ENCODE data around the gene CD58. TPM values are rescaled to one million over a fixed set of nuclear protein-coding genes. Genes with fewer than 3 reads are reported as not detected.
"Not testable (repeated sequence)": the region's sequence is repeated elsewhere in the genome, so short reads cannot be mapped to it uniquely, and the experiment has no call there.

Gene CD58
- total RNA-seq, 1 donor from 2014 or later: 24.2 TPM

DNA sequence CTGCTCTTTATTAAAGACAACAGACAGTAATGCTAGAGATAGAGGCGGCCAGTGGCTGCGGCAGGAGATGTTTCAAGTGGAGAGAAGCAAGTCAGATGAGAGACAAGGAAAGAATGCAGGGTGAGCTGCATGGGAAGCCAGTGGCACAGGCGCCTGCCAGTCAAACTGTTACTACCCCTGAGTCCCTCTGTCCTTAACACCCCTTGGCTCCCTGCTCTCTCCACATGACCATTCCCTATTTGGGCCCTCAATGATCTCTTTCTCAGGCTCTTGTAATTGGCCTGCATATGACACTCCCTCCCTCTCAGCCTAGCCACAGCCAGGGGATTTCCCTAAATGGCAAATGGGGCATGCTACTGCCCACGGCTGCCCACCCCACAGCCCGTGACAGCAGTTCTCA lies 22.6 kb upstream of the CD58 start:
- not testable (repeated sequence) for DNase-seq (ENCODE audit: low spot score)

DNA sequence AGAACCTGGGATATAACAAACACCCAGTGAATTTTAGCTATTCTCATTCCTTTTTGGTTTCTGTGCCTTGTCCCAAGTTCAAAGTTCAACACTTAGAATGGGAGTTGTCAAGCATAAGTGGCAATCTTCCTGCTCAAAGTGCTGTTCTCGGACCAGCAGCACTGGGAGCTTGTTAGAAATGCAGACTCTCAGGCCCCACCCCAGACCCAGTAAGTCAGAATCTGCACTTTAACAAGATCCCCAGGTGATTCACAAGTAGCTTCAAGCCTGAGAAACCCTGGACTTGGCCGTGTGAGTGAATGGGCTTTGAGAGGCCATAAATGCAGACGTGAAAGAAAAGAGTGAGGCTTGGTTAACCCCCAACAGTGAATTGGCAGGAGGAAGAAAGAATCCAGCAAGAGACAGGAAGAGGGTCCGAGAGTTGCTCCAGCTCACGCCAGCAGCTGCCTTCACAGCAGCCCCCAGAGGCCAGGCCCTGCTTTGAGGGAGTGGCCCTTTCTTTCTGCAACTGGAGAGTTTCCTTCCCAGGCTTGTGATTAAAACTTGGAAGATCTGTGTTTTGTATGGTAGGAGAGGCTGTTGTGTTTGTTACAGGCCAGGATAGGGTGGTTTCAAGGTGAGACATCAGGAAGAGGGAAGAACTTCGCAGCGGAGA lies 21.3 kb upstream of the CD58 start:
- not testable (repeated sequence) for DNase-seq (ENCODE audit: low spot score)

DNA sequence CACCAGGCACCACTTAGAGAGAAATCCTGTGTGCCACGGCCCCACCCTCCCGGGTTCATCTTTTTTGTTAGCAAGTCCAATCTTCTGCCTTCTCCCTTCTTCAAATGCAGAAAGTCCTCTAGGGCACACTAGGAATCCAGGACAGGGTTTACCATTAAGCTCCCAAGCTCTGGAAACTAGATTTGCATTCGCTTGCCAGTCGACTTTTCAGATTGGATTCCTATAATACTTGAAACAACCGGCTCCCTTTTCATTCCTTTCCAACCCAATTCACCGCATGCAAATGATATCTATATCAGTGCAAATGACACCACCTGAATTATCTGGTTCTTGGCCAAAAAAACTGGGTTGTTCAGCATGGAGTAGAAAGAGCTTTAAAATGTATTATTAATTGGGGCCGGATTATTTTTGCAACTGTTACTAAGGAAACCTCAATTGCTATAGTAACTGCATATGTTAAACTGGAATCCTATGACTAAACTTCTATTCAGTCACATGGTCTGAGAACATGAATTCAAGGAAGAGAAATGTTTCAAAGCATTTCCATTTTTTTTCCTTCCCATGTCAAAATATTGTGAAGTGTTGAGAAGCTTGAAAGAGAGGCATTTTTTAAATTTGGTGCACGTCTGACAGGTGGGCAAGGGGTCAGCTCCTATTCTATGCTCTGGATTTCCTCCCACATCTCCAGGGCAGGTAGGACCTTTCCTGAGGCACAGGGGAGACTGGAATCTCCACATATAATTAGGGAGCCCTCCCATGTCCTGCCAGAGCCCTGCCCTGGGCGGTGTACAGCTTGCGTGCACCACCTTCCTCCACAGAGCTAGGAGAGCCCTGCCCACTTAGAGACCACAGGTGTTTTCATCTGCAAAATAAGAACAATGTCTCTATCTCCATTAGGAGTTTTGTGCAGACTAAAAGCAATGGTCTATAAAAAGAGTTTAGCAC lies 20.5 kb upstream of the CD58 start:
- DNase-seq (ENCODE audit: low spot score): not testable (repeated sequence)

DNA sequence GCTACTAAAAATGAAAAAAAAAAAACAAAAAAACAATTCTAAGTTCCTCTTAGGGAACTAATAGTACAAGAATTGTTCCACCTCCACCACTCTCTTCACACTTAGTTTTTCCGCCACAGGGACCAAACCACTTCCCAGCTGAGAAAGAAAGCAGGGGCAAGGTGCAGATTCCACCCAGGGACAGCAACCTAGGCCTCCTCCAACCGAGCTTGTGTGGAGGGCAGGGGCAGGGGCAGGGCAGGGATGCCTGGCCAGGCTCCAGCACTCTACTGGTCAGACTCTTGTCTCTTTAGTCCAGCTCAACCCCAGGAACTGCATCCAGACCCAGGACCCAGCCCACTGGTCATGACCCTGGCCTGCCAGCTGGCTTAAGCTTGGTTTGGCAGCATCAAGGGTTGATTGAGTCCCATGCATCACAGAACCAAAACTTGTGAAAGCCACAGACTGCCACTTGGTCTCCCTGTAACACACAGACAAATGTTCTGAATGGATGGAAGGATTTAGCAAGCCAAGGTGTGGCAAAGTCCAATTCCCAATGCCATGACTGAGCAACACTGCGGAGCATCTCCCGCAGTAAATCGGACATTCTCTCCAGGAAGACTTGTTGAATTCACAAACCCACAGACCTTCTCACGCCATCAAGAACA lies 19.7 kb upstream of the CD58 start:
- DNase-seq (ENCODE audit: low spot score): not testable (repeated sequence)

DNA sequence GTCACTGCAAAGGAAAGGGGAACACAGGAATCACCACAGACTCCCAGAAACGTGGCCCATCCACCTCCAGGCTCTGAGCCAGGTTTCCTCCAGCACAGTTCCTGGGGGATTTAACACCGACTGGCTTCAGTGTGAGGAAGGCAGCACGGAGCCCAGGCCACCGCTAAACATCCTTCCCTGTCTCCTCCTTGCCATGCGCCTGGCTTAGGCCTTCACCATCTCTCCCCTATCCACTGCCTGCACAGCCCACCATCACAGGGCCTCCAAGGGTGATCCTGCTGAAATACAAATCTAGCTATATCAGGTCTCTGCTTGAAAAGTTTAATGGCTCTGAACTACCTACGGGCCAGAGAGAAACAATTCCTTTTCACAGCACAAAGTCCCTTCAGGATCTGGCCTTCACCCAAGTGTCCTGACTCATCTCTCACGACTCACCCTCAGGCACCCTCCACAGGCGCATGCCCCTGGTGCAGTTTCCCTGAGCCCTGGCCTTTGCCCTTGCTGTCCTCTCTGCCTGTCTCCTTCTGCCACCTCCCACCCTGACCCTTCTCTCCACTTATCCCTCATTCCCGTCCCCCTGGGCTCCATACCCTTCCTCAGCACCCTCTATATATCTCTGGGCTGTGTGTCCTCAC lies 18.4 kb upstream of the CD58 start:
- peak; percentile 76 for DNase-seq (ENCODE audit: low spot score)

DNA sequence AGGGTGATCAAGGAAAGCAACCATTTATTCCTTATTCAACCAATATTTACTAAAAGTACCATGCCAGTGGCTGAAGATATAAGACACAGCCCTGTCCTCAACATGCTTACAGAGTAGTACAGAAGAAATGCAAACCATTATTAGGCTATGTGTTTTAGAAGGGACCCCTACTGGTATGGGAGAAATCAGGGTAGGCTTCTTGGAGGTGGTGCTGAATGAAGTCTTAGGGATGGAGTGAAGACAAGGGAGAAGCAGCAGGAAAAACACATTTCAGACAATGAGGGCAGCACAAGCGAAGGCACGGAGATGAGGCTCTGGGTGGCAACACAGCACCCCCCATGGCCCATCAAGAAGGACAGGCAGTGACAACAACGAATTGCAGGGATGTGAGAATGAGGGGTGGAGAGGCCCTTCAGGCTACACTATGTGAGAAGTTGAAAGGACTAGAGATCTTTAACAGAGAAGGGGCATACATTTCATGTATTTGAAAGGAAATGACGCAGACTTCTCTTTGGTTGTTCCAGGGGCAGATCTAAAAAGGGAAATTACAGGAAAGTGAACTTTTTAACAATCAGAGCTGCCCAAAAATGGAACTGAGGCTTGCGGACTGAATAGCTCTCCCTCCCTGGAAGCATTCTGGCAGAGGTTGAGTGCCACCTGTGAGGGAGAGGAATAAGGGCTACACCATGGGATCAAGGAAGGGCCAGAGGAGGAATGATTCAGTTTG lies 16.8 kb upstream of the CD58 start:
- no peak for DNase-seq (ENCODE audit: low spot score)

DNA sequence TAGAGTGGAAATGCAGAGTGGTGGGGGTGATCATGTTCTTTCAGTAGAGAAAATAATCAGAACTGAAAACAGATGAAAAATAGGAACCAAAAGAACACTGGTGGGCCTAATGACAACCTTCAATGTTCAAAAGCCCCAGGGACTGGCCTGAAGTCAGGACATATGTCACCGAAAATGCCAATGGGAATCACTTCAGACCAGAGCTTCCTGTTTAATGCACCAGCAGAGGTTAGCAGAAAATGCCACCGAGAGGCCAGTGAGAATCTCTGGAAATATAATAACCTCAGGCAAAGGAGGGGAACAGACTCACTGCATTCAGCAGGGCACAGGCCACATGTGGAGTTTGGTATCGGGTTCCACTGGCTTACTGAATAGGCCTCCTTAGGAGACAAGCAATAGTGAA lies 15.9 kb upstream of the CD58 start:
- DNase-seq (ENCODE audit: low spot score): no peak

DNA sequence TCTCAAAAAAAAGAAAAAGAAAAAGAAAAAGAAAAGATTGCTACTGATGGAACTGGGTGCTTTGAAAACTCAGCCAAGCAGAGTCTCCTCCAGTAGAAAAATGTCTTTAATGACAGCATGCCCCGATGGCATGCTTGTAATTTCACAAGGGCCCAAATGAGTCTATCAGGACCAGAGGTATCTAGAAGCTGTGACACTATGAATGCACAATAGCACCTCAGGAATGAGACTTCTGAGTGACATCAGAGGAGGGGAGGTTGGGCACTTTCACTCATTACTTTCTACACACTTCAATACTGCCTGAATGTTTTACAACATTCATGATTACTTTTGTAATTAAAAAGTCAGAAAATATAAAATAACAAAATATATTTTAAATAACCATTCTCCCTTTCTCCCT lies 15.1 kb upstream of the CD58 start:
- DNase-seq (ENCODE audit: low spot score): no peak

DNA sequence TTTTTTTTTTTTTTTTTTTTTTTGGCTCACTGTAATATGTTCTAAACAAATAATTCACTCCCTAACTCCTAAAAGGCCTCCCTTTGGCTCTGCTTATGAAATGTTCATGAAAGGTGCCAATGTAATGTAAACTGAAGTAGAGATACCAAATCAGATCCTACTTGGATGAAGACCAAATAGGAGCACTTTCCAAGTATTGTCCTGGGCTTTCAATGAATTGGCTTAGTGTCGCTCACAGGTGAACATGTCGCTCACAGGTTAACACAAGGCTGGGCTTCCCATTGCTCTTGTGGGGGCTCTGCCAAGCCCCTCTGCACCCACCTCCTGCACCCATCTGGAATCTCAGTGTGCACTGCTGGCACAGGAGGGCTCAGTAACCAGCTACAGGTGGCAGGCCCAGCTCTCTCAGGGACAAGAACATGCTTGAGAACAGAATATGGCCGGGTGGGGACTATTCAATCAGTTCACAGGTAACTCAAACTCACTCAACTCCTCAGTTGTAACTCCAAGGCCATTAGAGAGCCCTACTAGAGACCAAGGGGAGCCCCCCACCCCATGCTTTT lies 10.6 kb upstream of the CD58 start:
- no peak for DNase-seq (ENCODE audit: low spot score)

DNA sequence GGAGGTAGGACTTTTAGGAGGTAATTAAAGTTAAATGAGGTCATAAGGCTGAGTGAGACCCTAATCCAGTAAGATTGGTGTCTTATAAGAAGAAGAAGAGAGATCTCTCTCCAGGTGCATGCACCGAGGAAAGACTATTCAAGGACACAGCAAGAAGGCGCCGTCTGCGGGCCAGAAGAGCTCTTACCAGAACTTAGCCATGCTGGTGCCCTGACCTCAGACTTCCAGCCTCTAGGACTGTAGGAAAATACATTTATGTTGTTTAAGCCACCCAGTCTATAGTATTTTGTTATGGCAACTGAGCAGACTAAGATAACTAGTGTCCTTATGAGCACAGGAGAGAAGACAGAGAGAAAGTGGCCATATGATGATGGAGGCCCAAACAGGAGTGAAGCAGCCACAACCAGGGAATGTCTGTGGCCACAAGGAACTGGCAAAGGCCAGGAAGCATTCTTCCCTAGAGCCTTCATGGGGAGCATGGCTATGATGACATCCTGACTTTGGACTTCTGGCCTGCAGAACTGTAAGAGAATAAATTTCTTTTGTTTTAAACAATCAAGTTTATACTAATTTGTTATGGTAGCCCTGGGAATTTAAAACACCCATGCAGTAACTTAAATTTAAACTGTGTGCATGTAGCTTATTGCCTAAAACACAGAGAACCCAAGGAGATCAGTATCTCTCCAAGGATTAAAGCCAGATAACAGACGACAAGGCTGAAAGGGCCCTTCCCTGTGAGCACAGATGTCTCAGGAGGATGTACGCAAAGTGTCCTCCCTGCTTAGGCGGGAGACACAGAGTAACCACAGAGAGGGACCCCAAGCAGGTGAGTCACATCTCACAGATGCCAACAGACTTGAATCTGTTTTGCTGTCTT lies 9.9 kb upstream of the CD58 start:
- DNase-seq (ENCODE audit: low spot score): no peak

DNA sequence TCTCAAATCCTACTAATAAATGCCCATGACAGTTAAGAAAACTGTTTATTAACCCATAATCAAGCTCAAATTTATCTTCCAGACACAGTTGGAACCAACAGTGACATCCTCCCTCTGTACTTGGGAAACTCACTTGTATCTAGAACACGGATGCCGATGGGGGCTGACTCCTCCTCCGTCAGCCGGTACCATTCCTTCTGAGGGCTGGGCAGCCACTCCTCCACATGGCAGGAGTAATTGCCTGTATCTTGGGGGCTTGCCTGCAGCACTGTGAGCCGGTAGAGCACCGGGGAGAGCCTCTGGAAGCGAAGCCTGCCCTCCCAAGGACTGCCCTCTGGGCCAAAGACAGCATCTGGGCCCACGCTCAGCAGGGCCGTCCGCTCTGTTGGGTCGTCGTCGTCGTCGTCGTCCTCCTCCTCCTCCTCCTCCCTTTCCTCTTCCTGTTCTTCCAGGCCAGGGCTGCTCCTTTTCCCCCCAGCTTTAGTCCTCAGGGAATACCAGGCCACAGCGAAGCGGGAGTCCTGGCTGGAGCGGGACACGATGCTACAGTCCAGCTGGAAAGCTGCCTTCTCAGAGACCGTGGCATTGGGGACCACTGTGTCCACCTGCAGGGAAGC lies 8.5 kb upstream of the CD58 start:
- DNase-seq (ENCODE audit: low spot score): no peak

DNA sequence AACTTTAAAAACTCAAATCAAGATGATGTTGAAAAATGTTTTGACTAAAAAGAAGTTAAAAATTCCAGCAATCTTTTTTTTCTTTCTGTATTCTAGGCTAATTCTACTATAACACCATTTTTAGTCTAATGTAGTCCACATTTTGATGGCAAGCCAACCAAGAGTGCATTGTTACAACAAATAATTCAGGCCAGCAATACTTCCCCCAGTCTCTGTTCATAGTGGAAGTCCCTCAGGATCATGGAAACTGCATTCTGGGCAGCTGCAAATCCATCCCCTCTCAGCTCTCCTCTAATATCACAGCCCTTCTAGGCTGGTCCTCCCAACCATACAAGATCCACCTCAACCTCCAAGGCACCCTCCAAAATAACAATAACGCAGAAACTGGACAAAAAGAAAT lies 7.8 kb upstream of the CD58 start:
- DNase-seq (ENCODE audit: low spot score): no peak

DNA sequence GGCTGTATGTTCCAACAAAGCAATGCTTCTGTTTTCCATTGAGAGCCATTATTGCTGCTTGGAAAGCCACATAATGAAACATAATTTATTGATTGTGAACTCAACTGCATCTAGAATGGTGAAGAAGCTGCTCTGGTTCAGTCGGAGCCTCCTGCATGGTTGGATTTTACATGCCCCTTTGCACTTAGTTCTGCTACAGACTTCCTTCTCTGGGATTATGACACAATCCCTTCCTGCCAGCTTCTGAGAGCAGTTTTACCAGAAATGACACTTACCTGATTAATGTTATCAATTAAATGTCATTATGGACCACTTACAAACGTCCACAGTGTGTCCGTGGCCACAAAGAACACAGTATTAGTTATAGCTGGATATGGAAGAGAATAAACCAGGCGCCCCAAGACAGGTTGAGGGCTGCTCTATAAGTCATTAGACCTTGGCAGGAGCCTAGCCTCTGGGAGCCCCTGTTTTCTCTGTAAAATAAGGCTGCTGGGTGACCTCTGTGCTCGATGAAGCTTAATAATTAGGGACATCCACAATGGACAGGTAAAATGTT lies 7.0 kb upstream of the CD58 start:
- DNase-seq (ENCODE audit: low spot score): no peak

DNA sequence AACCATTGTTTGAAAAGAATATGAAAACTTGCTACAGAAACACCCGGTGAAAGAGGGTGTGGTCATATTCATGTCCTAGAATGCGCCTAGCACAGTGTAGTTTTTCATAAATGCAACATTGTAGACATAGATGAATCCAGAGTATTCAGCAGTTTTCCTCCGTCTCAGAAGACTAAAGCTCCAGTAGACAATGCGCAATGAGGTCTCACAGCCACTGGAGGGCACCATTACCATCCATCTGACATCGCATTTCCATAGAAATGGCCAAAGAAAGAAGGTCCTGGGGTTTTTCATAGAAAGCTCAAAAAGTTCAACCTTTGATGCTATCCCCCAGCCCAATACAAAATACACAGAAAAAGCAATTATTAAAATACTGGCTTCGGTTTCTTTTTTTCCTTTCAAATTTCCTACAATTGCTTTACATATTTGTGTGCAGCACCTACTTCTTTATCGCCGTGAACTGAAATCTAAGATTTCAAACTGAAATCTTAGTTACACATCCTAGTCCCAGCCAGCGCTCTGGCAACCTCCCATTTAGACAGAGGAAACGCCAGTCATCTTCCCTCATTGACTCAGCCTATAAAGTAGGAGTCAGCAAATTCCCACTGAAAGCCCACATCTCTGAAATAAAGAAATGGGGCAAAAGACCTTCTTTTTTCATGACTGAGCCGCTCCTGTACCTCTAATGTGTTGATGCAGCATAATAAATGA lies 3.9 kb upstream of the CD58 start:
- peak; percentile 69 for DNase-seq (ENCODE audit: low spot score)

DNA sequence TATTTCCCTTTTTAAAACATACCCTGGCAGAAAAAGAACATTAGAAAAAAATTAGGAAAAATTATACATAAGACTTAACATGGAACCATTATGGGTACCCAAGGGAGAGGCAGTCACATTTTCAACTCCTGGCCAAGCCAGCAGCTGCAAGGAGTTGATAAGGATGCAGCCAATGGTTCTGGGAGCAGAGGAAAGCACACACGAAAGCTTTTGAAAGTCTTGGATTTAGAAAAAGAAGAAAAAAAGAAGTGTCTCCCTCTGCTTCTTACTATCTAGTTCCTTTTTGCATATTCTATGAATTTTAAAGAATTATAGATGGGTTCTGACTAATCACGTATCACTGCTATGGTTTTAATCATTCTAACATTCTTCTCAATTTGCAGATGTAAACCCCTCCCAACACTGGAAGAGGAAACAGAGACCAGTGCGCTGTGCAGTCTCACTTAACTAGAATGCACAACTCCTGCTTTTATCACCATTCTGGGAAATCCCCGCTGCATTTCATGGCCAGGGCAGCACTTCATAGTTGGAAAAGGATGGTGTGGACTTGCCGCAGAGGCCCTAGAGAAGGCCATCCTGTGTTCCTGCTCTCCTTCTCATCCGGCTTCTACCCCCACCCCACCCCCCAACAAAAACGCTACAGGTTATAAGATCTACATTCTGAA lies 2.7 kb upstream of the CD58 start:
- no peak for DNase-seq (ENCODE audit: low spot score)

DNA sequence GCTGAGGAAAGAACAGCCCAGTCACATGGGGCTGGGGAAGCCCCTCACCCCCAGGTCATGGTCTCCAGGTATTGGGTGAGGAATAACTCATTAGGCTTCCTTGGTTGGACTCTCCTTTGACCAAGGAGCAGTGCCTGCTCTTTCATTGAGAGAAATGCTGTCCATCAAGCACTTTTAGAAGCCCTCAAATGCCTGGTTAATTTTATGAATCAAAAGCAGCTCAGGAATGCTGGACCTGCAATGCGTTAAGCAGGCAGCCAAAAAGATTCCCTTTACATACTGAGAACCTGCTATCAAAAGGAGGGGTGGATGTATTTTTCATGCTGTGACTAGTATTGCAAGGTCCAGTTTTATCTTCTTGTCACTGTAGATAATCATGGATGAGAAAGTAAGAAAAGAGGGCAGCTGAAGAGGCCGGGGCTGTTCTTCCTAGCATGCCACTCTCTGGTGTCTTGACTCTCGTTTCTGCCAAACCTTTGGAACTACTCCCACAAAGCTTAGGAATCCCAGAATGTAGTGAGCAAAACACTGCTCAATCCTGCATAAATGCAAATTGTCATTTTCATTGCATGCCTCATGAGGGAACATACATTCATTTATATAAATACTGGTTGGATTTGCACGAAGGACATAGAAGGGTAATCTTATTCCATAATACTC lies 2.1 kb upstream of the CD58 start:
- DNase-seq (ENCODE audit: low spot score): no peak

DNA sequence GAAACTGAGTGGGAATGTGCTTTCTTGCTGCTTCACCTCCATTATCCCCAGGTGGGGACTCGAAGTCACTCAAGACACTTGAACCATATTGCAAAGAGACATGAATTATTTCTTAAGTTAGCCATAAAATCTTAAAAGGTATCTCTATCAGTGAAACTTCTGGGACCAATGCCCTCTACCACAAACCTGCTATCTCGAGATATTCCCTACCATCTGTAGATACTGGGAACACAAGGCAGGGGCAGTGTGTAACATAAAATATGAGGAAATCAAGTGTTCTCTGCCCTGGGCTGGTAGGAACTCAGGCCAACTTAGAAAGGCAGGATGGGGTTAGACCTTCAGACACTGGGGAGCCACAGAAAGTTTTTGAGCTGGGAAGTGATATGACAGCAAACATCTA lies 1.3 kb upstream of the CD58 start:
- no peak for DNase-seq (ENCODE audit: low spot score)
